NCI-H1436 treated with DMSO at 0.1 percent for 48 hours (cell line): Measurements from ENCODE around the gene JADE3.
"Not testable (repeated sequence)": the region's sequence is repeated elsewhere in the genome, so short reads cannot be mapped to it uniquely, and the experiment has no call there.

ENCODE experiments used
- DNase-seq: peaks from one replicate; lab custom pipeline; 2025; lab: John Stamatoyannopoulos, UW

JADE3 gene

GRCh38 chrX:46935295-46935694 lies 23.1 kb downstream of the JADE3 start:
- DNase-seq, result no peak

GRCh38 chrX:46938589-46938988 lies 26.4 kb downstream of the JADE3 start:
- no peak for DNase-seq

GRCh38 chrX:46941341-46941740 lies 29.1 kb downstream of the JADE3 start:
- no peak for DNase-seq

- no peak for DNase-seq
These were observed 40.9 kb downstream of the JADE3 start for GRCh38 chrX:46953137-46953527.

- no peak for DNase-seq
These were observed 41.4 kb downstream of the JADE3 start for GRCh38 chrX:46953597-46953996.

- DNase-seq, result no peak
These were observed 42.5 kb downstream of the JADE3 start for GRCh38 chrX:46954716-46955115.

GRCh38 chrX:46956589-46956988 lies 44.4 kb downstream of the JADE3 start:
- not testable (repeated sequence) for DNase-seq

- DNase-seq, result no peak
These were observed 45.1 kb downstream of the JADE3 start for GRCh38 chrX:46957297-46957696.

GRCh38 chrX:46959101-46959500 lies 46.9 kb downstream of the JADE3 start:
- no peak for DNase-seq

GRCh38 chrX:46959985-46960700 lies 47.9 kb downstream of the JADE3 start:
- no peak for DNase-seq

- no peak for DNase-seq
These were observed 48.9 kb downstream of the JADE3 start for GRCh38 chrX:46961097-46961496.

GRCh38 chrX:46961574-46962283 lies 49.5 kb downstream of the JADE3 start:
- DNase-seq, result no peak

GRCh38 chrX:46965125-46965758 lies 53.0 kb downstream of the JADE3 start:
- no peak for DNase-seq

GRCh38 chrX:46967547-46967946 lies 55.3 kb downstream of the JADE3 start:
- DNase-seq, result no peak

GRCh38 chrX:46977046-46977445 lies 64.8 kb downstream of the JADE3 start:
- DNase-seq, result not testable (repeated sequence)

- DNase-seq, result no peak
These were observed 66.4 kb downstream of the JADE3 start for GRCh38 chrX:46978341-46979291.

GRCh38 chrX:46984705-46985104 lies 72.5 kb downstream of the JADE3 start:
- no peak for DNase-seq

GRCh38 chrX:46989548-46989947 lies 77.3 kb downstream of the JADE3 start:
- DNase-seq, result no peak

GRCh38 chrX:46991664-46992063 lies 79.4 kb downstream of the JADE3 start:
- DNase-seq, result no peak

- DNase-seq, result no peak
These were observed 79.8 kb downstream of the JADE3 start for GRCh38 chrX:46992070-46992469.

GRCh38 chrX:46994096-46994495 lies 81.9 kb downstream of the JADE3 start:
- DNase-seq, result no peak

- DNase-seq, result no peak
These were observed 99.9 kb downstream of the JADE3 start for GRCh38 chrX:47012131-47012530.
